SU-DHL-6 (cell line): Measurements from ENCODE around the gene GPR87.

Source experiments
- H2AFZ ChIP-seq: fragments of 200-600 bp; sonication (generic); 2 replicates; pipeline ENCODE4 v1.6.1; 2014; ENCODE audit warnings: low read depth, mild to moderate bottlenecking, moderate library complexity, mixed read lengths, antibody characterized with exemption, low read length; ENCODE audit not compliant: severe bottlenecking
- H3F3A ChIP-seq: fragments of 200-600 bp; shearing (Covaris generic); 2 replicates; pipeline ENCODE4 v1.6.0; 2016; ENCODE audit warnings: antibody characterized with exemption, mild to moderate bottlenecking; ENCODE audit not compliant: insufficient read depth
- H3K27ac ChIP-seq: fragments of 200-600 bp; sonication (generic); 2 replicates; pipeline ENCODE4 v1.5.1; 2016; ENCODE audit warnings: low read depth, mild to moderate bottlenecking, low read length, moderate library complexity, mixed read lengths
- H3K27me3 ChIP-seq: fragments of 200-600 bp; sonication (generic), shearing (Covaris generic); 2 replicates; pipeline ENCODE4 v1.6.0; 2014; ENCODE audit warnings: mild to moderate bottlenecking, low read length
- H3K36me3 ChIP-seq: fragments of 200-600 bp; sonication (generic); 2 replicates; pipeline ENCODE4 v1.6.1; 2014; ENCODE audit warnings: mild to moderate bottlenecking, low read length, mixed read lengths
- H3K4me2 ChIP-seq: fragments of 300-600, 200-600 bp; shearing (Covaris generic), sonication (generic); 2 replicates; pipeline ENCODE4 v1.6.0; 2014; ENCODE audit warnings: low read length, low read depth, mild to moderate bottlenecking; ENCODE audit not compliant: poor library complexity, severe bottlenecking
- H3K4me3 ChIP-seq: fragments of 200-600 bp; sonication (generic); 2 replicates; pipeline ENCODE4 v1.5.1; 2014; ENCODE audit warnings: antibody characterized with exemption, low read length, mild to moderate bottlenecking, mixed read lengths; ENCODE audit not compliant: insufficient read depth, poor library complexity, severe bottlenecking
- H3K79me2 ChIP-seq: fragments of 200-600 bp; sonication (generic); 2 replicates; pipeline ENCODE4 v1.6.1; 2014; ENCODE audit warnings: mild to moderate bottlenecking, low read length, moderate library complexity; ENCODE audit not compliant: insufficient read depth
- H3K9ac ChIP-seq: fragments of 200-600 bp; sonication (generic); 2 replicates; pipeline ENCODE4 v1.7.0; 2014; ENCODE audit warnings: mild to moderate bottlenecking, low read length
- H3K9me2 ChIP-seq: fragments of 200-600 bp; sonication (generic); replicated peaks from 2 replicates; pipeline ENCODE4 v1.6.1; 2014; ENCODE audit warnings: low read length; ENCODE audit not compliant: insufficient read depth
- H3K9me3 ChIP-seq: fragments of 200-600 bp; sonication (generic); 2 replicates; pipeline ENCODE4 v1.6.1; 2014; ENCODE audit warnings: low read length, mixed read lengths; ENCODE audit not compliant: insufficient read depth
- H4K20me1 ChIP-seq: fragments of 200-600 bp; sonication (generic); 2 replicates; pipeline ENCODE4 v1.6.1; 2014; ENCODE audit warnings: low read depth, mild to moderate bottlenecking, antibody characterized with exemption, low read length, moderate library complexity, mixed read lengths
- EZH2phosphoT487 ChIP-seq: fragments of 200-600 bp; sonication (generic), shearing (Covaris generic); conservative IDR thresholded peaks from 2 replicates; pipeline ENCODE4 v1.6.1; 2018; ENCODE audit warnings: mild to moderate bottlenecking, antibody characterized with exemption, low read length, moderate library complexity, mixed read lengths
- TF ChIP-seq, protein P1 (sequence below): fragments of 200-600 bp; sonication (generic); IDR thresholded peaks from one replicate; pipeline ENCODE4 v1.5.1; 2017; ENCODE audit warnings: antibody characterized with exemption, mild to moderate bottlenecking, low read length, moderate library complexity; ENCODE audit not compliant: insufficient read depth, poor library complexity, severe bottlenecking

Gene GPR87

GRCh38 chr3:151289445-151289844, 27.2 kb downstream of the GPR87 start:
- Histone ChIP-seq H3F3A (no peaks in the 10 kb centered on the region), H3K4me3 (no peak overlapping the region), H3K4me2 (no peak overlapping the region), H3K79me2 (no peaks in the 10 kb centered on the region), H3K9me2 (no peaks in the 10 kb centered on the region), H2AFZ (no peak overlapping the region), H3K9me3 (no peaks in the 10 kb centered on the region), H3K27me3 (no peaks in the 10 kb centered on the region), H3K27ac (no peak overlapping the region), H4K20me1 (no peaks in the 10 kb centered on the region), H3K9ac (no peak overlapping the region), H3K36me3 (no peaks in the 10 kb centered on the region)
- no peak for TF ChIP-seq EZH2phosphoT487
- TF ChIP-seq, protein P1, sequence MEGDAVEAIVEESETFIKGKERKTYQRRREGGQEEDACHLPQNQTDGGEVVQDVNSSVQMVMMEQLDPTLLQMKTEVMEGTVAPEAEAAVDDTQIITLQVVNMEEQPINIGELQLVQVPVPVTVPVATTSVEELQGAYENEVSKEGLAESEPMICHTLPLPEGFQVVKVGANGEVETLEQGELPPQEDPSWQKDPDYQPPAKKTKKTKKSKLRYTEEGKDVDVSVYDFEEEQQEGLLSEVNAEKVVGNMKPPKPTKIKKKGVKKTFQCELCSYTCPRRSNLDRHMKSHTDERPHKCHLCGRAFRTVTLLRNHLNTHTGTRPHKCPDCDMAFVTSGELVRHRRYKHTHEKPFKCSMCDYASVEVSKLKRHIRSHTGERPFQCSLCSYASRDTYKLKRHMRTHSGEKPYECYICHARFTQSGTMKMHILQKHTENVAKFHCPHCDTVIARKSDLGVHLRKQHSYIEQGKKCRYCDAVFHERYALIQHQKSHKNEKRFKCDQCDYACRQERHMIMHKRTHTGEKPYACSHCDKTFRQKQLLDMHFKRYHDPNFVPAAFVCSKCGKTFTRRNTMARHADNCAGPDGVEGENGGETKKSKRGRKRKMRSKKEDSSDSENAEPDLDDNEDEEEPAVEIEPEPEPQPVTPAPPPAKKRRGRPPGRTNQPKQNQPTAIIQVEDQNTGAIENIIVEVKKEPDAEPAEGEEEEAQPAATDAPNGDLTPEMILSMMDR = no peak

DNA sequence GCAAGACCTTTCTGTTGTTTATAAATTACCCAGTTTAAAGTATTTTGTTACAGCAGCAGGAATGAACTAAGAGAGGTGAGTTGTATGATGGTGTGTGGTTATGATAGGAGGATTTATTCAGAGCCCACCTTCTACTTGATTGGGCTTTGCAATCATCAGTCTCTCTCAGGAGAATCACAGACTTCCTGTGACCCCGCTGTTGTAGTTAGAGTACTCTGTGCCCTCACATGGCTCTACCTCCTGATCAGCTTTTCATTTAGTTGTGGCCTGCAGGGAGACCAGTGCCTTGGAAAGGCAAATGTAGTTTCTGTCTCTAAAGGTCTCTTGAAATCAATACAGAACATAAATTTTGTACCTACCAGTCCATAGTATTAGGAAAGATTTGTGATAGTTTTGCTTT, 30.7 kb downstream of the GPR87 start:
- Histone ChIP-seq H2AFZ (no peak overlapping the region), H3F3A (0 out of 2 replicates have a peak, but pooled peaks cover 3% of the 10 kb centered on the region), H3K9me3 (no peaks in the 10 kb centered on the region), H3K4me2 (no peak overlapping the region), H3K36me3 (no peaks in the 10 kb centered on the region), H3K79me2 (no peaks in the 10 kb centered on the region), H3K4me3 (no peak overlapping the region), H3K27ac (no peak overlapping the region), H3K27me3 (no peaks in the 10 kb centered on the region), H4K20me1 (no peaks in the 10 kb centered on the region), H3K9me2 (no peaks in the 10 kb centered on the region), H3K9ac (no peak overlapping the region)
- TF ChIP-seq, protein P1 = no peak

DNA sequence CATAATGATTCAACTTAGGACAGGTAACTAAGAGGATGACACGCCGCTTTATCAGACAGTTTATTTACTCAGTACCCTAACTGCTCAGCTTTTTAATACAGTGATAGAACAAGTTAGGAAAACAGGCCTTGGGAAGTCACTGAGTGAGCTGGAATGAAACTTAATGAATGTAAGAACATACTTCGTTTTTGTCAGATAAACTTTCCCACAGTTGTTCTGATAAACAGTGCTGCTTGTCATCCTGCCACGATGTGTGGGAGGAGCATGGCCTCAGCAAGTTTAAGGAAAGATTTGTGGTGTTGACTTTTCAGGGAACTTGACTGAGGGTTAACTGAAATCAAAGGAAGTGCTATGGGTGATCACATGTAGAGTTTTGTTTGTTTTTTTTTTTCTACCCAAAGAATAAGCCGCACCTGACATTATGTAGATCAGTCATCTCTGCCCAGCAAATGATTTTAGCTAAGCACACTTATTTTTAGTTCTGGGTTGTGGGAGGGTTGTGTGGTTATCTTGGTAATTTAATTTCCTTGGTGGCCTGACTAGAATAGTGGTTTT, 32.6 kb downstream of the GPR87 start:
- Histone ChIP-seq H3K9me2 (no peaks in the 10 kb centered on the region), H3K79me2 (no peaks in the 10 kb centered on the region), H3K9me3 (no peaks in the 10 kb centered on the region), H3K4me3 (no peak overlapping the region), H3K4me2 (no peak overlapping the region), H3F3A (0 out of 2 replicates have a peak, but pooled peaks cover 3% of the 10 kb centered on the region), H2AFZ (no peak overlapping the region), H3K9ac (no peak overlapping the region), H4K20me1 (no peaks in the 10 kb centered on the region), H3K27me3 (no peaks in the 10 kb centered on the region), H3K36me3 (no peaks in the 10 kb centered on the region), H3K27ac (no peak overlapping the region)
- TF ChIP-seq, protein P1 = no peak
- no peak for TF ChIP-seq EZH2phosphoT487

DNA sequence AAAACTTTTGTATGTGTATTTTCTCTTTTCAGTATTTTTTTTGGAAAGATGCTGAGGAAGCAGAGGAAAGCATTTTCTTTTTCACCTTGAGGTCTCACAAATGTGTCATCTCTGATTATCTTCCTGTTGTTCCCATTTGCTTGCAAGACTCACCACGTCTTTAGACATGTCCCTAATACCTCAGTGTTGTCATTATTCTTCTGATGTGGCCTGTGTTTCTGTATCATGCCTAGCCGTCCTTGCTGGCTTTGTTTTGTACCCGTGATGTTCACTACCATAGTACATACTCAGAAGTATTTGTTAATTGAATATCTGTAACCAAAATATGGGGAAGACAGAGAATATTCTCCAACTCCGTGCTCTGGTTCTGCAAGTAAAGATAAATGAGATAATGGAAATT, 33.2 kb downstream of the GPR87 start:
- Histone ChIP-seq H3K27ac (no peak overlapping the region), H3K9me3 (no peaks in the 10 kb centered on the region), H4K20me1 (no peaks in the 10 kb centered on the region), H3K79me2 (no peaks in the 10 kb centered on the region), H3K27me3 (no peaks in the 10 kb centered on the region), H3K4me2 (no peak overlapping the region), H3K9me2 (no peaks in the 10 kb centered on the region), H3K36me3 (no peaks in the 10 kb centered on the region), H3K4me3 (no peak overlapping the region), H3K9ac (no peak overlapping the region), H3F3A (0 out of 2 replicates have a peak, but pooled peaks cover 3% of the 10 kb centered on the region), H2AFZ (no peak overlapping the region)
- TF ChIP-seq, protein P1 = no peak
- no peak for TF ChIP-seq EZH2phosphoT487
